NAMALWA (cell line): ENCODE data around the gene CLIP4.

Source experiments
- DNase-seq: peaks from one replicate; pipeline ENCODE4 v3.0.0-alpha.2; 2015; ENCODE audit warnings: low spot score

The CLIP4 gene

DNA sequence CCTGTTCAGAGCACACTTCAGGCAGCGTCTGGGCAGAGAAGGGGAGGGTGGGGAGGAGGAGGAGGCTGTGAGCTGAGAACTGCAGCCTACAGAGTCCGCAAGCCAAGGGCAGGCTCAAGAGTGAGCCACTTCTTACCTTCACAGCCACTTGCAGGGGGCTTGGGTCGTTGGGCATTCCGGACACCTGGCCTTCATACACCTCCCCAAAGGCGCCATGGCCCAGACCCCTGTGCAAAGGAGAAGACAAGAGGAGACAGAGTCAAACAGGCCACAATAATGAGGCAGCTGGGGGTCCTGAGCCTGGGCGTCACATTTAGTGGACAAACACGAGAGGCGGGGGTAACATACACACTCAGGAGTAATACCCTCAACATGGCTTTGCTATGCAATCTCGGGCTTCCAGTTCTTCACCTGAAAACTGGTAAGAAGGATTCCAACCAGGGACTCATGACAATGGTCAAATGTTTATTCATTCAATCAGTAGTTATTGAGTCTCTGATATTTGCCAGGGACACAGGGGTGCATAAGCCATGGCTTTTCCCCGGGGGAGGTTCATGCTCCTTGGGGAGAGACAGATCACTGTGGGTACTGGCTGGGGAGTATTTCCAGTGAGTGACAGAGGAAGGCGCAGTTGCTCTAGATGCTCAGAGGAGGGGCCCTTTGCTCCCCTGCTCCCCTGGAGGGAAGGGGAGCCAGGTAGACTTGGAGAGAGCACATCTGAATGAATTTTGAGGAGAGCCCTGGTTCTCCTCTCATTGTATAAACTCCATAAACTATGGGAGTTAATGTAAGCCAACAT is 107.4 kb downstream of the CLIP4 start:
- DNase-seq: no peak

DNA sequence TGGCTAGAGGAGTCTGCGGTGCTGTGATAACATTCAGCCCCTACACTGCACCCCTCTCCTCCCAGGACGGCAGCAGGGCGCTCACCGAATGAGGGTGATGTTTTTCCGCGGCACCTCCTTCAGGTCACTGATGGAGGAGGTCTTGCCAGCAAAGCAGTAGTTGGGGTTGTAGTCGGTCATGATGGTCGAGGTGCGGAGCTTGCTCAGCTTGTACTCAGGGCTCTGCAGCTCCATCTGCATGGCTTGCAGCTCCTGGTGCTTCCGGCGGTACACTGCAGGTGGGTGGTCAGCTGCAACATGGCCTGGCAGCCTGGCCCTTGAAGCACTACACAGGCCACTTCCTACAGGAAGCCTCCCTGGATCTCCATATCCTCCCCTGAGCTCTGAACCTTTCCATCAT is 108.0 kb downstream of the CLIP4 start:
- DNase-seq: no peak

DNA sequence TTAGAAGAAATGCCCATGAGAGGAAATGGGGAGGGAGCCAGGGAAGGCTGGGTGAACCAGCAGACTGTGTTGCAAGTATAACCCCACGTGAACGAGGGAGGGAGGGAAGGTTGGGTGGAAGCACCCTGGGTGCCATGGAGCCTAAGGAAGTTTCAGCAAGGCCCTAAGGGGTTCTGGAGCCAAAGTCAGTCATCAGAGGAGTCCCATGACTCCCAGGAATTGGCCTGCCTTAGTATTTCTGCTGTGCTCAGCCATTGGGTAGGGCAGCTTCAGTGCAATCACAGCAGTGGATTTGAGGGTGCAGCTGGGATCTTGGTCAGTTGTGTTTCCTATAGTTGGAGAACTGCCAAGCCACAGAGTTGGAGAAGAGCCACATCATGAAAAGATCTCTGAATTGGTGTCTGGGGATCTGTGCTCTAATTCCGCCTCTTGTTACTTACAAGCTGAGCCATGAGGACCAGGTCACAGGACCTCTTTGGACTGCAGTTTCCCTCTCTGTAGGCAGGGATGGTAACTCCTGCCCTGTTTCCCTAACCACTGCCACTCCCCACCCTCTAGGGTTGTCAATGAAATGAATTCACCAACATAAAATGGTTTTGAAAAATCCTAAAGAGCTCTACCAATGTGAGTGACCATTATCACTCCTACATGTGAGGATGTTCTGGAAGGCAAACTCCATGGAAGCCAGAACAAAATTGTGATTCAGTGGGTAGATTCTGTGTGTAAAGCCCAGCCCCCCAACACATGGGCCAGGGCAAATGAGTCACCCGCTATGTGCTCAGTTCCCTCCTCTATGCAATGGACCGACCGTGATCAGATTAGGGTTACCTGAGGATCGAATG is 108.9 kb downstream of the CLIP4 start:
- no peak for DNase-seq

GRCh38 chr2:29224693-29225551 is 109.7 kb downstream of the CLIP4 start:
- DNase-seq: no peak

DNA sequence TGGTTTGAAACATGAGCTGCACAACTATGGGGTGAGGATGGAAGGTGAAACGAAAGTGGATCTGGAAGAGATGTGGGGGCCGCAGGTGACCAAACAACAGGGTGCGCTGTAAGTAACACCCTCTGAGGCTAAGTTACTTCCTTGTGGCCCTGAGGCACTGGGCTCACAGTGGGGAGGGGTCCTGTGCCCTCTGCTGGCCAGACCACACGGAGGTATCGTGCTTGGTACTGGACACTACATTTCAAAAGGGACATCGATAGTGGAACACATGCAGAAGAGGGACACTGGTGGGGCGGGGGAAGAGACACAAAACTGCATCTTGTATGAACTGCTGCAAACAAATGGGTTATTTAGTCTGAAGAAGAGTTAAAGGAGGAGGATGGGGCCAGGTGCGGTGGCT is 110.6 kb downstream of the CLIP4 start:
- no peak for DNase-seq

DNA sequence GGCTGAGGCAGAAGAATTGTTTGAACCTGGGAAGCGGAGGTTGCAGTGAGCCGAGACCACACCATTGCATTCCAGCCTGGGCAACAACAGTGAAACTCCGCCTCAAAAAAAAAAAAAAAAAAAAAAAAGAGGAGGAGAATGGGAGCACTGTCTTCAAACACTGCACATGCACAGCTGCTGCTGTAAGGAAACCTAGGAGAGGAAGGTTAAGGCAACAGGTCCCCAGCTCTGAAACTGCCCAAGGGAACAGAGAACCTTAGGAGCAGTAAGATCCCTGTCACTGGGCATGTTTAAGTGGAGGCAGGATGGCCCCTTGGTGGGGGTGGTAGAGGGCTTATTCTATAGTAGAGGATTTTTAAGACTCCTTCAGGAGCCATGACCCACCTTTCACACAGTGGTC is 111.2 kb downstream of the CLIP4 start:
- no peak for DNase-seq

DNA sequence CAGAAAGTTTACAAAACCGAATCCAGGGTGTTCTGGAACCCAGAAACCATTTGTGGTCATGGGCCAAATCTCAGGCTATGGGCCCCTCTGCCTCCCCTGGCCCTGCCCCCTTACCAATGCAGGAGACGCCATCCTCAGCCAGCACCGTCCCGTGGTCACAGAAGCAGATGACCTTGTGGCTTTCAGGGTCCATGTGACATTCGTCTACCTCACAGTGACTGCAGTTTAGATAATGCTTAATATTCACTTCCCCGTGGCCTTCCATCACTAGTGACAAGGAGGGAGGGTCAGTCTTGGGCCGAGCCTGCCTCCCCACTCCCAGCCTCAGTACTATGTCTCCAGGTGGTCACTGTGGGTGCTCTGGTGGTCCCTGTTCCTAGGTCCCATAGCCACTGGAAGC is 111.6 kb downstream of the CLIP4 start:
- no peak for DNase-seq

DNA sequence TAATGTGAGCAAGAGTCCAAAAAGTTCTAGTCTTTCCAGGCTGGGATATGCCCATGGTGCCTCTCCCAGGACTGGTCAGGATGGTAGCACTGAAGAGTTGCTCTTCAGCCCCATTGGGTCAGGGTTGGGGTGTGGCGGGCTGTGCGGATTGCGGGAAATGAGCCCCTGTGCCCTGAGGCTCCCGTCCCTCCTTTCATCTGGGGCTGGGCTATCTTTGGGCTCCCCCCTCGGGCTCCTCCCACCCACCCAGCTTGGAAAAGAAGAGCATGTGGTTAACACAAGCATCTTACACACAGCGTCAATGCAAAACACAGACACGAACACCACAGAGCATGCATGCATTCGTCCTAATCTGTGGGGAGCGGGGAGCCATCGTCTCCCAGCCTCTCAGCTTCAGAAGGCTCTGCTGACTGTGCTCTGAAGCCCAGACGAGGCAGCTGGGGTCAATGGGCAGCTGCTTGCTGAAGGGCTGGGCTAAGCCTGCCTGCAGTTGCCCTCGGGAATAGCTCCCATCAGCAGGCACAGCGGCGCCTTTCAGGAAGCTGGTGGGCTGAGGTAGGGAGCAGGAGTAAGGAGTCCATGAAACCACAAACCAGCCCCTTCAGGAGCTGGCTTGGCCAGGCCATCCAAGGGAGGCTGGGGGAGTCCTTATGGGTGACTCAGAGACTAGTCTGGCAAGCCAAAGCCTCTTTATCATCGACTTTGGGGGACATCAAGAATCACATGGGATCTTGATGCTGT is 112.9 kb downstream of the CLIP4 start:
- no peak for DNase-seq

- DNase-seq: no peak
Observed at GRCh38 chr2:29228947-29229346, 113.7 kb downstream of the CLIP4 start.

DNA sequence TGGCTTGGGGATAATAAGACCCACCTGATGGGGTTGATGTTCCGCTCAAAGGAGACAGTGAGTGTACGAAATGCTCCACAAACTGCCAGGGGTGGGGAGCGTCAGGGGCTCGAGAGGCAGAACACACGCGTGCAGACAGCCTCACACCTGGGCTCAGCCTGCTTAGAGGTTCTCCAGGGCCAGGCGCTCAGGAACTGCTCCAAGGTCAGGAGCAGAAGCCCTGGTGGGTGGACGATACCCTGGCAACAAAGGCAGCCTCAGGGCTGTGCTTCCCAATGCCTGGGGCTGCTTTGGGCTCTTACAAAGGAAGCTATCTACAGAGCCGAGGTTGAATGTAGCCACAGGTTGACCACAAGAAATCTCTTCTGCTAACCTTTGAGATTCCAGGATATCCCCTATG is 114.4 kb downstream of the CLIP4 start:
- no peak for DNase-seq

DNA sequence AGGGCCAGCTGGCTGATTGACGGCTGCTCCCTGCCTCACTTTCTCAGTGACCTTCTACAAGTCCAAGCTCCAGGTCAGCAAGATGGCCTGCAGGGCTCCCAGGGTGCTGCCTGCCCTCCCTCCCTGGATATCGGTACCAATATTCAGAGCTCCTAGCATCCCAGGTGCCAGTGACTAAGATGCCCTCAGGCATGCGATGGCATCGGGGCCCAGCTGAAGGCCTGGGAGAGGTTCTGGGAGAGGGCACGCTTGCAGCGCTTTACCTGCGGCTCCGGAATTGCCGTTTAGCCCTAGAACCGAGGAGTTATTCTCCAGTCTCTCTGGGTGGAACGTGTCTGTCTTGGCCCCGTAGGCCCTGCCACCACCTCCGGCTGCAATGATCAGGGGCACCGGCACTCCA is 116.8 kb downstream of the CLIP4 start:
- no peak for DNase-seq

DNA sequence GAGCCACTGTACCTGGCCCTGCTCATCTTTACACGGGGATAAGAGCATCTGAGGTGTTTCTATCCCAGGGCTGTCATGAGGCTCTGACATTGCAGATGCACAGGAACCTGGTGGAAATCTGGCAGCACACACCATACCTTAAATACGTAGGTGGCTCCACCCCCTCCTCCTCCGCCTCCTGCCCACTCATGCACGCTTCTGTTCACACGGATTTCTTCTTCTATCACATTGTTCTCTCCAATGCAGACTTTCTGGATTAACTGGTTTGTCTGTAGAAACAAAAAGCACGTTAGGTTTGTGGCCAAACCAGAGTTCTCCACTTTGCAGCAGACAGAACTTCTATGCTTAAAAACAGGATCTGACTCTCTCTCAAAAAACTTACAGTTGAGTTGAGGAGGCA is 118.2 kb downstream of the CLIP4 start:
- DNase-seq: no peak

DNA sequence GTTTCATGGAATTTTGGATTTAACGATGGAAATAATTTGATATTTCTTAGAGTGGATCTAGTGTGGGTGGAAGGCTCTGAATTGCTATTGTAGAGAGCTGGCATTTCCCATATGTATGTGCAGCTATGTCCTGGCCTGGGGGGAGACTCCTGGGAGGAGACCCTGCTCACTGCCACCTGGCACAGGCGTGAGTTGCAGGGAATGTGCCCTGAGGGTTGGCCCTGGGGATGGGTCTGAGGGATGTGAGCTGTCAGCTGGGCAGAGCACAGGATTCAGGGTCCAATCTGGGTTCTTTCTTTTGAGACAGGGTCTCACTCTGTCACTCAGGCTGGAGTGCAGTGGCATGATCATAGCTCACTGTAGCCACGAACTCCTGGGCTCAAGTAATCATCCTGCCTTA is 120.2 kb downstream of the CLIP4 start:
- no peak for DNase-seq

GRCh38 chr2:29236074-29236473 is 120.9 kb downstream of the CLIP4 start:
- DNase-seq: no peak

DNA sequence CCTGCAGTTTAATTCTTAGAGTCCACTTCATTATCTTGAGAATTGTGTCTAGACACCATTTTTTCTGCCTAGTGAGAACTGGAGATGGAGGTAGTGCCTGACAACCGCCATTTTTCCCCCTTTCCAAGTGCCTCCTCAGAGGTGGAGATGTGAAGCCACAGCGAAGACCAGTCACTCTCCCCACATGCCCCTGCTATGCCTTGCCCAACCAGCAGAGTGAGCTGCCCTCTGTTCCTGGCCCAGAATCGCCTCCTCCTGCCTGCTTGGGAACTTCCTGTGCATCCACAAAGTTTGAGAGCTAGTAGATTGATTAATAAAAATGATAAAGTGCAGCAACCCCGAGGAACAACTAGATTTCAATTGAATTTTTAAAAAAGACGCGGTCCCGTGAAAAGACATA is 123.3 kb downstream of the CLIP4 start:
- DNase-seq: peak; percentile 45
